Fibroblast of lung (primary cell): Measurements from ENCODE around the gene DND1. TPM values are rescaled to one million over a fixed set of nuclear protein-coding genes. Genes with fewer than 3 reads are reported as not detected.
"Not testable (repeated sequence)": the region's sequence is repeated elsewhere in the genome, so short reads cannot be mapped to it uniquely, and the experiment has no call there.

ENCODE experiments used
- DNase-seq, 2 donors: peaks; one replicate each; pipeline versions ENCODE4 v3.0.0 to v3.0.0-alpha.2; 2010; ENCODE audit warnings: low read depth in 2 of 2
- H2AFZ ChIP-seq: 2 replicates; pipeline ENCODE4 v1.5.1; 2012; ENCODE audit warnings: low read length, control low read depth, inconsistent platforms
- H3K27ac ChIP-seq: 2 replicates; pipeline ENCODE4 v1.5.1; 2011; ENCODE audit warnings: low read length, control low read depth; ENCODE audit not compliant: insufficient read depth
- H3K27me3 ChIP-seq: 2 replicates; pipeline ENCODE4 v1.5.1; 2011; ENCODE audit warnings: mild to moderate bottlenecking, low read length; ENCODE audit not compliant: control insufficient read depth, insufficient read depth
- H3K36me3 ChIP-seq: 2 replicates; pipeline ENCODE4 v1.5.1; 2011; ENCODE audit warnings: low read length; ENCODE audit not compliant: control insufficient read depth, insufficient read depth
- H3K4me1 ChIP-seq: 2 replicates; pipeline ENCODE4 v1.5.1; 2011; ENCODE audit warnings: low read length; ENCODE audit not compliant: control insufficient read depth, insufficient read depth; ENCODE audit errors: extremely low read depth
- H3K4me2 ChIP-seq: 2 replicates; pipeline ENCODE4 v1.5.1; 2011; ENCODE audit warnings: low read length, control low read depth; ENCODE audit not compliant: insufficient read depth; ENCODE audit errors: extremely low read depth
- H3K4me3 ChIP-seq, 4 experiments: fragments of 200-600 bp in 1 of 4; sonication (generic) in 1 of 4; replicated peaks in 1 of 4; 2 replicates each; pipeline ENCODE4 v1.5.1; 2011 to 2016; ENCODE audit warnings: low read length in 4 of 4, low read depth in 3 of 4, mild to moderate bottlenecking in 3 of 4, control low read depth in 2 of 4, inconsistent platforms in 1 of 4, mixed read lengths in 1 of 4; ENCODE audit not compliant: insufficient read depth in 1 of 4; ENCODE audit errors: control extremely low read depth in 1 of 4
- H3K79me2 ChIP-seq: 2 replicates; pipeline ENCODE4 v1.5.1; 2012; ENCODE audit warnings: mild to moderate bottlenecking, low read length, inconsistent platforms; ENCODE audit not compliant: control insufficient read depth, insufficient read depth
- H3K9ac ChIP-seq: 2 replicates; pipeline ENCODE4 v1.5.1; 2011; ENCODE audit warnings: mild to moderate bottlenecking, low read length, control low read depth; ENCODE audit not compliant: insufficient read depth
- H3K9me3 ChIP-seq: 2 replicates; pipeline ENCODE4 v1.5.1; 2012; ENCODE audit warnings: low read depth, low read length; ENCODE audit not compliant: control insufficient read depth, insufficient read depth
- H4K20me1 ChIP-seq: 2 replicates; pipeline ENCODE4 v1.5.1; 2011; ENCODE audit warnings: low read length; ENCODE audit not compliant: control insufficient read depth, insufficient read depth; ENCODE audit errors: extremely low read depth
- EZH2 ChIP-seq: IDR thresholded peaks from 2 replicates; pipeline ENCODE4 v1.5.1; 2012; ENCODE audit warnings: low read length, control low read depth, mild to moderate bottlenecking; ENCODE audit errors: missing control alignments
- polyA plus RNA-seq, 2 donors: library from polyadenylated mRNA; depleted of rRNA in 1 of 2; stranded (reverse) in 1 of 2; unstranded in 1 of 2; fragments of >200 nt; gene quantifications; 2 replicates each; pipeline ENCODE4 v1.2.1, GENCODE V29; 2011 to 2012; ENCODE audit warnings: missing spikeins in 1 of 2
- total RNA-seq: library from RNA; depleted of rRNA; stranded (reverse); fragments of >200 nt; gene quantifications from 2 replicates; pipeline ENCODE4 v1.2.1, GENCODE V29; 2014
- TF ChIP-seq, protein P1 (sequence below), 2 donors: IDR thresholded peaks in 1 of 2; conservative IDR thresholded peaks in 1 of 2; 1 replicate in 1 of 2; 2 replicates in 1 of 2; pipeline ENCODE4 v1.5.1; 2011 to 2012; ENCODE audit warnings: low read length in 2 of 2, control low read depth in 1 of 2, inconsistent platforms in 1 of 2, low read depth in 1 of 2, mild to moderate bottlenecking in 1 of 2

Gene DND1
- total and polyA plus RNA-seq, 2 donors (not counting 1 experiment from before 2014, with no cell fraction given): 0.15 to 0.33 TPM

DNA sequence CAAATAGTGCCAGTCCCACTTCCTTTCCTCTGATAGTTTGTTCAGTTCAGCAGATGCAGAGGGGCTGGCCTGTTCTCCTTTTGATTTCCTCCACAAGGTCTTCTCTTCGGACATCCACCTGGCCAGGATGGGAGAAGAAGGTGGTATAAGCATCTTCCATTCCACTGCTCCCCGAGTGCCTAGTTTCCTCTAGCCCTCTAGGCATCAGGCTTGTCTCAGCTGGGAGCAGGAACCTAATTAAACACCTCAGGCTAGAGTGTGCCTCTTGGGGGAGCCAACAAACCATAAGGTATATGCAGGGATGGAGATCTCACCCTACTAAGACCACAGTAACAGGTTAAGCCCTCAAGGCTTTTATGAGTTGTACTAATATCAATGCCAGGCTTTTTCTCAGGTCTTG, 835 bp upstream of the DND1 start:
- H3K4me3 ChIP-seq: no peak overlapping the region
- no peaks in the 10 kb centered on the region for H3K9me3 ChIP-seq
- H3K79me2 ChIP-seq: no peaks in the 10 kb centered on the region
- no peak overlapping the region for H3K27ac ChIP-seq
- no peaks in the 10 kb centered on the region for H3K27me3 ChIP-seq
- H4K20me1 ChIP-seq: no peaks in the 10 kb centered on the region
- no peaks in the 10 kb centered on the region for H3K4me1 ChIP-seq
- peaks cover 25% of the 10 kb centered on the region for H3K36me3 ChIP-seq
- DNase-seq: no peak
- no peak for TF ChIP-seq EZH2
- TF ChIP-seq, protein P1, sequence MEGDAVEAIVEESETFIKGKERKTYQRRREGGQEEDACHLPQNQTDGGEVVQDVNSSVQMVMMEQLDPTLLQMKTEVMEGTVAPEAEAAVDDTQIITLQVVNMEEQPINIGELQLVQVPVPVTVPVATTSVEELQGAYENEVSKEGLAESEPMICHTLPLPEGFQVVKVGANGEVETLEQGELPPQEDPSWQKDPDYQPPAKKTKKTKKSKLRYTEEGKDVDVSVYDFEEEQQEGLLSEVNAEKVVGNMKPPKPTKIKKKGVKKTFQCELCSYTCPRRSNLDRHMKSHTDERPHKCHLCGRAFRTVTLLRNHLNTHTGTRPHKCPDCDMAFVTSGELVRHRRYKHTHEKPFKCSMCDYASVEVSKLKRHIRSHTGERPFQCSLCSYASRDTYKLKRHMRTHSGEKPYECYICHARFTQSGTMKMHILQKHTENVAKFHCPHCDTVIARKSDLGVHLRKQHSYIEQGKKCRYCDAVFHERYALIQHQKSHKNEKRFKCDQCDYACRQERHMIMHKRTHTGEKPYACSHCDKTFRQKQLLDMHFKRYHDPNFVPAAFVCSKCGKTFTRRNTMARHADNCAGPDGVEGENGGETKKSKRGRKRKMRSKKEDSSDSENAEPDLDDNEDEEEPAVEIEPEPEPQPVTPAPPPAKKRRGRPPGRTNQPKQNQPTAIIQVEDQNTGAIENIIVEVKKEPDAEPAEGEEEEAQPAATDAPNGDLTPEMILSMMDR (conservative IDR thresholded peaks at IDR 0.05 in 1 of 2, IDR thresholded peaks at IDR 0.05 in 1 of 2; ENCODE audit: low read depth in 1 of 2, low read length in 2 of 2): no peak
- no peak overlapping the region for H2AFZ ChIP-seq
- no peak overlapping the region for H3K4me2 ChIP-seq
- H3K9ac ChIP-seq: no peak overlapping the region

DNA sequence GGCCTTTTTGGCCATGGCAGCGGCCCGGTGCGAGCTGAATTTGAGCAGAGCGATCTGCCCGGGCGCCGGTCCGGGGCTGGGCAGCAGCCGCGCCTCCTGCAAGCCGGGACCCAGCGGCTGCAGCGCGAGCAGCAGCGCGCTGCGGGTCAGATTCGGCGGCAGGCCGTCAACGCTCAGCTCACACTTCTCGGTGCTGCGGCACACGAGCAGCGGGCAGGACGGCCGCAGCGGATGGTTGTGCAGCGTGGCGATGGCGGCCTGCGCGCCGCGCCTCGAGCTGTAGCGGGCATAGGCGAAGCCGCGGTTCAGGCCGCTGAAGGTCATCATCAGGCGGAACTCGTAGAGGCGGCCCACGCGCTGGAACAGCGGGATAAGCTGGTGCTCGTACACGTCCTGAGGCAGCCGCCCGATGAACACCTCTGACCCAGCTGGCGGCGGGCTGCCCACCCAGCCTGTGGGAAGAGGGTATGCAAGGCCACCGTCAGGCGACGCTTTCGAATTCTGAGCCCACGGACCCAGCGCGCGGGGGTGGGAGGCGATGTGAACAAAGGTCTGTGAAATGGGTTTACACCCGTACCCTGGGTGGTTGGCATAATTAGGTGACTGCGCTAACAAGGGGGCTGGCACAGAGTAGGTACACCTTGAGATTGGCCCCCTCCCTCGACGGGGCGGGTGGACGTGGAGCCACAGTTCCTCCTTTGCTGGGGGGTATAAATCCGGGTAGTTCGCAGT, 755 bp downstream of the DND1 start:
- Histone ChIP-seq H3K9me3 (no peaks in the 10 kb centered on the region), H3K4me2 (peak overlapping the region; percentile 44), H3K79me2 (peaks cover 3% of the 10 kb centered on the region), H3K27me3 (no peaks in the 10 kb centered on the region), H3K4me3 (no peak overlapping the region), H3K36me3 (peaks cover 27% of the 10 kb centered on the region), H3K4me1 (no peaks in the 10 kb centered on the region), H3K9ac (no peak overlapping the region), H3K27ac (no peak overlapping the region), H2AFZ (no peak overlapping the region), H4K20me1 (no peaks in the 10 kb centered on the region)
- DNase-seq: peak in 1 of 2 donors; percentile 9
- TF ChIP-seq, protein P1 (conservative IDR thresholded peaks at IDR 0.05 in 1 of 2, IDR thresholded peaks at IDR 0.05 in 1 of 2; ENCODE audit: low read depth in 1 of 2, low read length in 2 of 2): no peak

DNA sequence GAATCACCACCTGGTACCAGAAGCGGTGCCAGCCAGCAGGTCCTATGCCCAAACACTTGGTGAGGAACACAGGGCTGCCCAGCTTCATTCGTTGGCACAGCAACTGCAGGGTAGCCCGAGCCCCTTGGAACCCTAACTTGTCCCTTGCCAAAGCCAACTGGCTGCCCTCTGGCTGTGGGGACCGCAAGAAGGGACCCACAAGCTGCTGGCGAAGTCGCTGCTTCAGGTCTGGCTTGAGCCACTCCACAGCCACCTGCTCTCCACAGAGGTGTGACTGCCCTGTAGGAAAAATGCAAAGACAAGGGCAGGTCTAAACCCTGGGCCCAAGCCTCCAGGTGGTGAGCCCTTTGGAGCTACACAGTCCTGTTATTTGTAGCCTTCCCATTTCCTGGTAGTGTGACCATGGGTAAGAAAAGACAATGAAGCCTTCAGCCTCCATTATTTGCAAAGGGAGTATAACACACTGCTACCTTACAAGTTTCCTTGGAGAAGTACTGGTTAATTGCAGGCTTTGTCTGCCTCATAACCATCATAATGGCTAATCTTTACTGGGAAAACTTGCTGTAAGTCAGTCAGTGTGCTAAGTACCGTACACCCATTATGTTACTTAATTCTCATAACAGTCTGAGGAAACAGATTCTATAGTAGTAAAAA, 1.8 kb downstream of the DND1 start:
- no peak overlapping the region for H3K27ac ChIP-seq
- no peaks in the 10 kb centered on the region for H4K20me1 ChIP-seq
- H2AFZ ChIP-seq: no peak overlapping the region
- peaks cover 24% of the 10 kb centered on the region for H3K36me3 ChIP-seq
- TF ChIP-seq EZH2: no peak
- TF ChIP-seq, protein P1 (conservative IDR thresholded peaks at IDR 0.05 in 1 of 2, IDR thresholded peaks at IDR 0.05 in 1 of 2; ENCODE audit: low read depth in 1 of 2, low read length in 2 of 2): no peak
- DNase-seq: no peak
- H3K9ac ChIP-seq: no peak overlapping the region
- peaks cover 13% of the 10 kb centered on the region for H3K79me2 ChIP-seq
- H3K27me3 ChIP-seq: no peaks in the 10 kb centered on the region
- no peak overlapping the region for H3K4me2 ChIP-seq
- no peaks in the 10 kb centered on the region for H3K9me3 ChIP-seq
- H3K4me1 ChIP-seq: no peaks in the 10 kb centered on the region
- H3K4me3 ChIP-seq: no peak overlapping the region

DNA sequence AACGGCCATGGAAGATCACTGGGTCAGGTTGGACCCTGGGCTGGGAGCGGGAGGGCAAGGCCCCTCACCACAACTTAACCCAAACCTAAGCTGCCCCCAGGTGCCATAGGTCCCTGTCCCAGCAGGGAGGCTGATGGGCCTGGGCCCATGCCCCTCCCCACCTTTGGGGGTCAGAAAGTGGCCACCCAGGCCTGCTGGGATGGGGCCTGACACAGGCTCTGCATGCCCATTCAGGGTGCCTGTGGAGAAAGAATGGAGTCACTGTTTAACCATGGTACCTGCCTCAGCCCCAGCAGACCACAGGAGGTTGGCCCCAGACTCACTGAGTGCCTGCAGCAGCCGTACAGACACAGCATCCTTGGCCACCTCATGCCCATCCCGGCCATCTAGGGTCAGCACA, 2.3 kb downstream of the DND1 start:
- H4K20me1 ChIP-seq, H3K9ac ChIP-seq, H3K4me3 ChIP-seq, H3K27me3 ChIP-seq, H3K4me1 ChIP-seq, H3K27ac ChIP-seq, H2AFZ ChIP-seq, H3K4me2 ChIP-seq, DNase-seq, H3K9me3 ChIP-seq: not testable (repeated sequence)
- Histone ChIP-seq H3K79me2 (peaks cover 17% of the 10 kb centered on the region), H3K36me3 (peaks cover 24% of the 10 kb centered on the region)
